Body of pancreas (tissue), 4 donors: ENCODE measurements around the gene THBD.

Source experiments
- POLR2A ChIP-seq, 3 donors: fragments of 450-650 bp; IDR thresholded peaks; one replicate each; pipeline ENCODE4 v1.6.1; 2016; ENCODE audit warnings: antibody characterized with exemption in 3 of 3, mild to moderate bottlenecking in 2 of 3
- TF ChIP-seq, protein P1 (sequence below), 7 experiments: fragments of 450-650 bp in 4 of 7; fragments of 200-600 bp in 3 of 7; sonication (generic) in 3 of 7; IDR thresholded peaks; one replicate each; pipeline ENCODE4 v1.5.1; 2016 to 2019; ENCODE audit warnings: antibody characterized with exemption in 7 of 7

DNA sequence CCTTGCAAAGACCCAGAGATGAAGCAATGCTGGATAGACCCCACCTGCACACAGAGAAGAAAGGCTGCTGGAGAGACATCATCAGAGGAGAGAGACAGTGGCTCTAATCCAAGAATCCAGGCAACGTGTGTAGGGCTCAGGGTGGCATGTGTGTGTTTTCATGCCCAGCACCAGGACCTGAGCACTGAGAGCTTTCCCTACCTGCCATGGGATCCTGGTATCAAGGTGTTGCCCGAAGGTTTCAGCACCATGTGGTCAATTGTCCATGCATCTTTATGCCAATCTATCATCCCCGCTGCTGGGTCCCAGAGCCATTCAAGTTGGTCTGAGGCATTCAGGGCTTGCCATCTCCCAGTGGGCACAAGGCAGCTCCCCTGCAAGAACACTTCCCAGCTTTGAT is 44.1 kb upstream of the THBD start:
- TF ChIP-seq, protein P1, sequence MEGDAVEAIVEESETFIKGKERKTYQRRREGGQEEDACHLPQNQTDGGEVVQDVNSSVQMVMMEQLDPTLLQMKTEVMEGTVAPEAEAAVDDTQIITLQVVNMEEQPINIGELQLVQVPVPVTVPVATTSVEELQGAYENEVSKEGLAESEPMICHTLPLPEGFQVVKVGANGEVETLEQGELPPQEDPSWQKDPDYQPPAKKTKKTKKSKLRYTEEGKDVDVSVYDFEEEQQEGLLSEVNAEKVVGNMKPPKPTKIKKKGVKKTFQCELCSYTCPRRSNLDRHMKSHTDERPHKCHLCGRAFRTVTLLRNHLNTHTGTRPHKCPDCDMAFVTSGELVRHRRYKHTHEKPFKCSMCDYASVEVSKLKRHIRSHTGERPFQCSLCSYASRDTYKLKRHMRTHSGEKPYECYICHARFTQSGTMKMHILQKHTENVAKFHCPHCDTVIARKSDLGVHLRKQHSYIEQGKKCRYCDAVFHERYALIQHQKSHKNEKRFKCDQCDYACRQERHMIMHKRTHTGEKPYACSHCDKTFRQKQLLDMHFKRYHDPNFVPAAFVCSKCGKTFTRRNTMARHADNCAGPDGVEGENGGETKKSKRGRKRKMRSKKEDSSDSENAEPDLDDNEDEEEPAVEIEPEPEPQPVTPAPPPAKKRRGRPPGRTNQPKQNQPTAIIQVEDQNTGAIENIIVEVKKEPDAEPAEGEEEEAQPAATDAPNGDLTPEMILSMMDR (IDR thresholded peaks at IDR 0.05) = no peak
- TF ChIP-seq POLR2A (IDR thresholded peaks at IDR 0.05) = no peak
